Gastrocnemius medialis (tissue), 4 donors: ENCODE measurements around the gene XPO6. TPM values are rescaled to one million over a fixed set of nuclear protein-coding genes. Genes with fewer than 3 reads are reported as not detected.

Experiments
- ATAC-seq, 2 donors: fragments of 150-250 bp; one replicate each; pipeline ENCODE4 v1.9.1; 2016
- DNase-seq, 2 donors: peaks; one replicate each; pipeline ENCODE4 v3.0.0-alpha.2; 2019
- H3K27ac ChIP-seq, 4 donors: fragments of 200-600 bp; sonication (generic); 1 replicate in 1 of 4; 2 replicates in 3 of 4; pipeline ENCODE4 v1.5.1; 2016 to 2018; ENCODE audit warnings: mild to moderate bottlenecking in 2 of 4, moderate library complexity in 1 of 4
- H3K27me3 ChIP-seq, 3 donors: fragments of 200-600 bp; sonication (generic) in 2 of 3; 1 replicate in 1 of 3; 2 replicates in 2 of 3; pipeline versions ENCODE4 v1.5.1 to v1.6.0; 2016 to 2019; ENCODE audit warnings: mild to moderate bottlenecking in 1 of 3, moderate library complexity in 1 of 3
- H3K36me3 ChIP-seq, 2 donors: fragments of 200-600 bp; sonication (generic) in 1 of 2; one replicate each; pipeline ENCODE4 v1.5.1; 2017 to 2018
- H3K4me1 ChIP-seq, 2 donors: fragments of 200-600 bp; sonication (generic) in 1 of 2; one replicate each; pipeline ENCODE4 v1.5.1; 2016 to 2017; ENCODE audit warnings: mild to moderate bottlenecking in 2 of 2
- H3K4me3 ChIP-seq, 4 donors: fragments of 200-600 bp; sonication (generic) in 3 of 4; 1 replicate in 1 of 4; 2 replicates in 3 of 4; pipeline ENCODE4 v1.5.1; 2016 to 2019; ENCODE audit warnings: mild to moderate bottlenecking in 2 of 4
- H3K9me3 ChIP-seq, 3 donors: fragments of 200-600 bp; sonication (generic) in 2 of 3; 1 replicate in 1 of 3; 2 replicates in 2 of 3; pipeline ENCODE4 v1.5.1; 2016 to 2019
- POLR2A ChIP-seq, 2 donors: fragments of 450-650 bp; IDR thresholded peaks; one replicate each; pipeline ENCODE4 v1.6.1; 2017; ENCODE audit warnings: antibody characterized with exemption in 2 of 2, mild to moderate bottlenecking in 2 of 2, moderate library complexity in 2 of 2
- in situ Hi-C, 4 donors: fragments of 200-750 bp; cut with MboI; loops; one replicate each; pipeline versions ENCODE4 v1.15.0 to v1.8.0; 2017; ENCODE audit warnings: low sequenced_read_pairs in 4 of 4
- intact Hi-C: fragments of 100-400 bp; cut with DNase I; formaldehyde crosslinking; loops from one replicate; pipeline ENCODE4 v1.15.1; 2023; ENCODE audit warnings: low total_unique reads
- total RNA-seq, 4 donors: library from RNA; depleted of rRNA; stranded (reverse); fragments of >200 nt; gene quantifications; one replicate each; pipeline versions ENCODE4 v1.1.0 to v1.2.3, GENCODE V29; 2016
- TF ChIP-seq, protein P1 (sequence below), 5 experiments: fragments of 450-650 bp in 3 of 5; fragments of 200-600 bp in 2 of 5; sonication (generic) in 2 of 5; IDR thresholded peaks in 4 of 5; conservative IDR thresholded peaks in 1 of 5; 1 replicate in 4 of 5; 2 replicates in 1 of 5; pipeline ENCODE4 v1.5.1; 2016 to 2019; ENCODE audit warnings: antibody characterized with exemption in 5 of 5, mild to moderate bottlenecking in 3 of 5, moderate library complexity in 3 of 5

The XPO6 gene
- total RNA-seq, 4 donors from 2014 or later = 20.9 to 40.1 (median 29.6) TPM

DNA sequence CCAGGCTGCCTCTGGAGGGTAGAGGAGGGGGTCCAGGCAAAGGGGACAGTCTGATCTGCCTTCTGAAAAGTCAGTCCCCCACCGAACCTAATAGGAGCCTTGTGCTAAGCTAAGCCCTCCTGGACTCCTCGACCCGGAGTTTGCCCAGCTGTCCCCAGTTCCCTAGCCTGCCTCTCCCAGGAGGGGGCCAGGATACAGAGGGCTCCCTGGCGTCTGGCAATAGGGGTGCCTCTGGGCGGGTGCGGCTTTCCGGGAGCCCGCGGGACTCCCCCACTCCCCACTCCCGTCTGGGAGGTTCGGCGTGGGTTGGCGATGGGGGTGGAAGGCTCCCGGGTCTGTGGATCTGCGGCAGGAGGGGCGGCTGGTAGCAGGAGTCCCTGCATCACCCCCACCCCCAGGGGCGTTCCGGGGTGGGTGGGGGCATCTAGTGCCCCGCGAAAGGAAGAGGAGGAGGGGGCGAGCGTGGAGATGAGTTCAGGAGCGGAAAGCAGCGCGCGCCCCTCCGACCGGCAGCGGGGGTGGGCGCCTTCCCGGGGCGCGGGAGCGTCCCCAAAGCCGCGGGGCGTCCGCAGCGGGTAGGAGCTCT, 149.4 kb downstream of the XPO6 start:
- H3K4me1 ChIP-seq = peaks cover 0 to 2% of the 10 kb centered on the region in 2 donors
- peak overlapping the region in 1 of 4 donors; percentile 10 for H3K4me3 ChIP-seq
- TF ChIP-seq, protein P1, sequence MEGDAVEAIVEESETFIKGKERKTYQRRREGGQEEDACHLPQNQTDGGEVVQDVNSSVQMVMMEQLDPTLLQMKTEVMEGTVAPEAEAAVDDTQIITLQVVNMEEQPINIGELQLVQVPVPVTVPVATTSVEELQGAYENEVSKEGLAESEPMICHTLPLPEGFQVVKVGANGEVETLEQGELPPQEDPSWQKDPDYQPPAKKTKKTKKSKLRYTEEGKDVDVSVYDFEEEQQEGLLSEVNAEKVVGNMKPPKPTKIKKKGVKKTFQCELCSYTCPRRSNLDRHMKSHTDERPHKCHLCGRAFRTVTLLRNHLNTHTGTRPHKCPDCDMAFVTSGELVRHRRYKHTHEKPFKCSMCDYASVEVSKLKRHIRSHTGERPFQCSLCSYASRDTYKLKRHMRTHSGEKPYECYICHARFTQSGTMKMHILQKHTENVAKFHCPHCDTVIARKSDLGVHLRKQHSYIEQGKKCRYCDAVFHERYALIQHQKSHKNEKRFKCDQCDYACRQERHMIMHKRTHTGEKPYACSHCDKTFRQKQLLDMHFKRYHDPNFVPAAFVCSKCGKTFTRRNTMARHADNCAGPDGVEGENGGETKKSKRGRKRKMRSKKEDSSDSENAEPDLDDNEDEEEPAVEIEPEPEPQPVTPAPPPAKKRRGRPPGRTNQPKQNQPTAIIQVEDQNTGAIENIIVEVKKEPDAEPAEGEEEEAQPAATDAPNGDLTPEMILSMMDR (IDR thresholded peaks at IDR 0.05 in 4 of 5, conservative IDR thresholded peaks at IDR 0.05 in 1 of 5) = no peak
- TF ChIP-seq POLR2A (IDR thresholded peaks at IDR 0.05) = no peak
- peaks cover 36 to 39% (median 36%) of the 10 kb centered on the region in 3 donors for H3K27me3 ChIP-seq
- intact Hi-C loops (loop anchor here (2.0 kb wide), 1 partner anchor 424 kb away; no protein-coding TSS in a partner anchor), in situ Hi-C loops (loop anchor here in 3 of 4 donors (25.0 kb wide), 1 partner anchor 425 kb away; no protein-coding TSS in a partner anchor)
- no peak for ATAC-seq
- H3K27ac ChIP-seq = no peak overlapping the region
- DNase-seq = no peak
- H3K9me3 ChIP-seq = no peaks in the 10 kb centered on the region
- no peaks in the 10 kb centered on the region for H3K36me3 ChIP-seq

DNA sequence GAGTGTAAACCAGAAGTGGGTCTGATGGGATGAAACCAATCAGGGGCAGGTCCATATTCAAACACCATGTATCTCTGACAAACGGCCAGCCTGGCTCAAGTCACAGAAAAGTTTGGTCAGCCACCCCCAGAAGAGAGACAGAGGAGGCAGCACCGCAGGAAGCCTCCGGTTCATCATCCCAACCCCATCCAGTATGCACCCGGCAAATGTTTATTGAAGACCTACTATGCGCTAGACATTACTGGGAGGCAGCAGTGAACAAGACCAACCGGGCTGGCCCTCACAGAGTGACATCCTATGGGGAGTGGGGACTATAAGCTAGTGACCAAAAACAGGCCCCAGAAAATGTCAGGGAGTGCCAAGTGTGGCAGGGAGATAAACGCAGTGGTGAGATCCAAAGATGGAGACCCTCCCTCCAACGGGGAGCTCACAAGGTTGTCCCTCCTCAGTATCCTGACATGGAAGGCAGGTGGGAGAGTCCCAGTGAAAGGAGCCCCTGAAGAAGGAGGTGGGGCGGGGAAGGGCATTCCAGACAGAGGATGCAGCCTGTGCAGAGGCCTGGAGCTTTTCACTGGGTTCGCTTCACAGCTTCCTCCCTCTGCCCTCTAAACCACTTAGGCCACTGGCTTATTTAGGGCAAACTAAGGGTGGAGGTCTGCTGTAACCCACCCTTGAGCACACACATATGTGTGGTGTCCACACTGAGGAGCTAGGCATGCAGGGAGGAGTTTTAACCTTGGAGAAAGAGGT, 150.2 kb downstream of the XPO6 start:
- Histone ChIP-seq H3K36me3 (no peaks in the 10 kb centered on the region), H3K27ac (no peak overlapping the region), H3K27me3 (peaks cover 36 to 39% (median 36%) of the 10 kb centered on the region in 3 donors), H3K4me3 (no peak overlapping the region), H3K4me1 (no peaks in the 10 kb centered on the region), H3K9me3 (no peaks in the 10 kb centered on the region)
- DNase-seq (no peak), ATAC-seq (no peak)
- TF ChIP-seq, protein P1 (IDR thresholded peaks at IDR 0.05 in 4 of 5, conservative IDR thresholded peaks at IDR 0.05 in 1 of 5) = no peak
- no peak for TF ChIP-seq POLR2A (IDR thresholded peaks at IDR 0.05)
- intact Hi-C loops = loop anchor here (2.0 kb wide), 1 partner anchor 423 kb away; no protein-coding TSS in a partner anchor
- in situ Hi-C loops = loop anchor here in 3 of 4 donors (25.0 kb wide), 1 partner anchor 424 kb away; no protein-coding TSS in a partner anchor

DNA sequence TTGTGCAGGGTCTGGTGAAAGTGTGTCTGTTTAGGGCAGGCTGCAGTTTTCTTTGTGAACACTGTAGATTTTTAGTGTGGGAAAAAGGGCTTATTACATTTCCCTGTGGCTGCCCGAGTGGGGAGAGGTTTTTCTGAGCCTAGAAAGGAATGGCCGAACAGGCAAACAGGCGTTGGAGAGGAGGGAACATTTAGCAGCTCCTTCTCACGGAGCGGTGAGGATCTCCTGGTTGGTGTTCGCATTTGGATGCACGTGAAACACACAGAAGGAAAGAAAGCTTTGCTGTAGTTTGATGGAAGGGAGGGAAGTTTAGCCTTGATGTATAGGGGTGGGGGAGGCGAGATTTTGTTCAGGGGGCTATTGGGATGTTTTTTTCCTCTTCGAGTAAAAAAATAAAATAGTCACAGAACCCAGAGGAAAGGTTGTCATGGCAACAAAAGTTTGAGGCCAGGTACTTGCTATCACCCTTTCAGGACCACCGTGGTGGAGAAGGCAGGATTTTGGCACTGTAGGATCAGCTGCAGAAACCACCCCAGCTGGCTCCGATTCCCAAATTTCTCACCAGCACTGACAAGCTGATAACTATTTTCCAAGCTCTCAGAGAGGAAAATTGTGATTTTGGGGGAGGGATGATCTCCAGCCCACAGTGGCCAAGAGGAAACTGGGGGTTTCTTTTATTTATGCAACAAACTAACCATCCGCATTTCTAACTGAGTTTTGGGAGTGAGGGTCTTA, 151.8 kb downstream of the XPO6 start:
- Histone ChIP-seq H3K4me3 (no peak overlapping the region), H3K27ac (no peak overlapping the region), H3K9me3 (no peaks in the 10 kb centered on the region), H3K27me3 (peaks cover 35 to 39% (median 39%) of the 10 kb centered on the region in 3 donors), H3K36me3 (no peaks in the 10 kb centered on the region), H3K4me1 (no peaks in the 10 kb centered on the region)
- TF ChIP-seq POLR2A (IDR thresholded peaks at IDR 0.05) = no peak
- TF ChIP-seq, protein P1 (IDR thresholded peaks at IDR 0.05 in 4 of 5, conservative IDR thresholded peaks at IDR 0.05 in 1 of 5) = no peak
- DNase-seq (no peak), ATAC-seq (no peak)
- intact Hi-C loops = no loop called here
- in situ Hi-C loops = loop anchor here in 3 of 4 donors (25.0 kb wide), 1 partner anchor 423 kb away; no protein-coding TSS in a partner anchor

DNA sequence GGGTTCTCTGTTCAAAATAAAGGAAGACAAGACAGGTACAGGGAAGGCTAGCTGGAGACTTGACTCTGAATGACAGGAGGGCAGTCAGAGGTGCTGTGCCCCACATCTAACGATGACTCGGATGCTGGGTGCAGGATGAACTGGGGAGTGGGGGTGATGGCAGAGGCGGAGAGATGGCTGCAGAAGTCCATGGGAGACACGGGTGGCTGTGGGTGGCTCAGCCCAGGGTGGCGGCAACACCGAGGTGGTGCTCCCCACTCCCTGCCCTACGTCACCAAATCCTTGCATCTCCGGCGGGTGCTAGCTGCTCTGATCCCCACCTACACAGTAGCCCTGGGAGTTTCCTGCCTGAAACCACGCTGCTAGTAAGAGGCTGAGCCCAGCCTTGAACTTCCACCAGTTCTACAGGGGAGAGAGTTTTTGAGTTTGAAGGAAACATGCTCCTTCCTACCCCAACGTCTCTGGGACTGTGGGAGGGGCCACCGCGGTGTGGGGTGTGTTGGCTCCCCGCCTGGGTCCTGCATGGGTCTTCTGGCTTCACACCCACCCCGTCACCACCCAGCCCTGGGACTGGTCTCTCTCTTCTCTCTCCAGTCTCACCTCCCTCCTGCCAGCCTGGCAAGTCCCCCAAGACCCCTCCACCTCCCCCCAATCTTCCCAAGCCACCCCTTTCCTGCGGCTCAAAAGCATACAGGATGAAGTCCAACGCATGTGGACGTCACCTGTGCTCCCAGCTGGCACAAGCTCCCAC, 152.8 kb downstream of the XPO6 start:
- H3K4me1 ChIP-seq = no peaks in the 10 kb centered on the region
- in situ Hi-C loops (loop anchor here in 3 of 4 donors (25.0 kb wide), 1 partner anchor 422 kb away; no protein-coding TSS in a partner anchor), intact Hi-C loops (no loop called here)
- H3K27ac ChIP-seq = no peak overlapping the region
- no peak for DNase-seq
- H3K4me3 ChIP-seq = no peak overlapping the region
- no peak for ATAC-seq
- no peaks in the 10 kb centered on the region for H3K36me3 ChIP-seq
- peaks cover 36 to 39% (median 37%) of the 10 kb centered on the region in 3 donors for H3K27me3 ChIP-seq
- no peaks in the 10 kb centered on the region for H3K9me3 ChIP-seq
- TF ChIP-seq, protein P1 (IDR thresholded peaks at IDR 0.05 in 4 of 5, conservative IDR thresholded peaks at IDR 0.05 in 1 of 5) = no peak
- TF ChIP-seq POLR2A (IDR thresholded peaks at IDR 0.05) = no peak
